Measurements from ENCODE around the gene UBA52.
"Not testable (repeated sequence)": the region's sequence is repeated elsewhere in the genome, so short reads cannot be mapped to it uniquely, and the experiment has no call there.

UBA52 gene

DNA sequence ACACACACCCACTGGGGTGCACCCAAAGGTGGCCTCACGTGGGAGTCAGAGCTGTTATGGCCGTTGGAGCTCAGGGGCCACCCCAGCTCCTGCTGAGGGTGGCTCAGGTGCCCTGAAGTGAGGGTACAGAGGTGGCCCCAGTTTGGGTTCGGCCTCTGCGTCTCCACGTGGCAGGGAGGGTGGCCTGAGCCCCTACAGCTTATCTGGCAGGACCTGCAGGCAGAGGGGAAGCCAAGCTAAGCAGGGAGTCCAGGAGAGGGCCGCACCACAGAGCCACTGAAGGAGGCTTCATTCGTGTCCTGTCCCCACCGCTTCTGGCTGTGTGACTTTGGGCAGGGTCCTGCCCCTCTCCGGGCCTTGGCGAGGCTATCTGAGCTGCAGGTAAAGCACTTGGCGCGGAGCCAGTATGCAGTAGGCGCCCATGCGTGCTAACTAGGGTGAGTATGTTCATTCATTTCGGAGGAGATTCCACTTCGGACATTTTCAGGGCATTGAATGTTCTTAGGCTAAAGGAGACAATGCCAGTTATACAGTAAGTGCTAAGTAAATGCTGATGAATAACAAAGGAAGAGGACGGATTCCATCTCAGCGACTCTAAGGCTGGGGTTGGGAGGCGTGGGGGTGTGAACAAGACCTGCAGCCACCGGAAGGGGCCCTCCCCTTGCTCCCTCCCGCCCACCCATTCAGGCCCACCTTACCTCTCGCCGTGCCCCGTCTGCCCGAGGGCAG, 21.9 kb downstream of the UBA52 start:
- DNase-seq: no peak

DNA sequence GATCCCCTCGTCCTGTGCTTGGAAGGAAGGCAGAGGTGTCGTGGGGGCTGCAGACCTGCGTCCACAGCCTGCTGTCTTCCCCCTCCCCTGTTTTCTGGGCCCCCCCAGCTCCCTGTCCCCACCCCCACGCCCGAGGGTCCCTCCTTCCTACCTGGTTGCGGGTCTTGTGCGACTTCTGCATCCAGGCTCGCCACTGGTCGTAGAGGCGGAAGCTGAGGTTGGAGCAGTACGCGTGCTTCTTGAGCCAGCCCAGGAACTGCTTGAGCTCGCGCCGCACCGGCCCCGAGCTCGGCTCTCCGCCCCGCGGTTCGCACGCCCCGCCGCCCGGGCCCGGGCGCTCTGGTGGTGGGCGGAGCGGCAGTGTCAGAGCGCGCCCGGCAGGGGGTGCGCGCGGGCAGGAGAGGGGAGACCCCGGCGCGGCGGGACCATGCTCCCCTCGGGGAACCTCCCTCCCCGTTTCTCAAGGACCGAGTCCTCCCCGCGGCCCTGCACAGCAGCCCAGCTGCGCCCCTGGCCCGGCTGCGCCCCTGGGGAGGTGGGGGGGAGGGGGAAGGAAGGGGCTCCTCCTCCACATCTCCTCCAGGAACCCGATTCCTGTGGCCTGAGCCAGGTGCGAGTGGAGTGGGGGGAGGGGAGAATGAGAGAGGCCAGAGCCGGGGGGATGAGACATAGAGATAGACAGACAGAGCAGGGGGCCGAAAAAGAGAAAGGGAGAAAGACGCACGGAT, 22.6 kb downstream of the UBA52 start:
- DNase-seq: peak; percentile 56 to 75 (median 68)

DNA sequence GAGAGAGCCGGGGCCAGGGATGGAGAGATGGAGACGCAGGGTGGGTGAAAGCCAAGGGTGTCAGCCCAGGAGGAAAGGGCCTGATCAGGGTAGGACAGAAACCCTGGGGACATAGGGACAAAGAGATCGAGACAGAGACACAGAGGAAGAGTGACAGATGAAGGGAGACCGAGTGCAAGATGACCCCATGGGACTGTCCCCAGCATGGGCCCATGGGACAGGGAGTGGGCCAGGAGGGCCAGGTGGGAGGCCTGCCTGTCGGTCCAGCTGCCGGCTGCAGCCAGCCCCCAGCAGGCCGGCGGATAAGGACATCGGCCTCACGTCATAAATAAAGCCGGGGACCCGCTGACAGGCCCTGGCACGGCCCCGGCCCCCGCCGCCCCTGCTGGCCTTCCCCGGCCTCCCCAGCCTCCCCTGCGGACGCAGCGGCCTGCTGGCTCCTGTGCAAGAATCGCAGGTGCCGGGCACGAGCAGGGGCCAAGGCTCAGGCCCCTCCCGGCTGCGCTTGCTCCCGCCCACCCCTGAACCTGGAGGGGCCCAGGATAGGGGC, 23.2 kb downstream of the UBA52 start:
- DNase-seq: no peak

DNA sequence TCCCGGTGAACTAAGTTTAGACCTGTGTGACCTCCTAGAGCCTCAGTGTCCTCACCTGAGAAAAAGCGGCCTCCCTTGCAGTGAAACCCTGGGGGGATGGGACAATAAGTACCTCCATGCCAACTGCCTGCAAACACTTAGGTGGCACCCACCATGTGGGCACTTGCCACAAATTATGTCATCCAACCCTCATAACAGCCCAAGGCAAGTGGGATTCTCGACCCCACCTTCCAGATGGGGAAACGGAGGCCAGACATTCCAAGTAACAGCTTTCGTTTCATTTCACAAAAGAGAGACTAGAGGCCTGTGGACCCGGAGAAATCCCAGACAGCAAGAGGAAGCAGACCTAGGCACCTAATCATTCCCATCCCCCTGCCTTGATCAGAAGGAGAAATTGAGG, 23.8 kb downstream of the UBA52 start:
- no peak for DNase-seq

GRCh38 chr19:18596752-18597157, 25.1 kb downstream of the UBA52 start:
- DNase-seq: no peak

DNA sequence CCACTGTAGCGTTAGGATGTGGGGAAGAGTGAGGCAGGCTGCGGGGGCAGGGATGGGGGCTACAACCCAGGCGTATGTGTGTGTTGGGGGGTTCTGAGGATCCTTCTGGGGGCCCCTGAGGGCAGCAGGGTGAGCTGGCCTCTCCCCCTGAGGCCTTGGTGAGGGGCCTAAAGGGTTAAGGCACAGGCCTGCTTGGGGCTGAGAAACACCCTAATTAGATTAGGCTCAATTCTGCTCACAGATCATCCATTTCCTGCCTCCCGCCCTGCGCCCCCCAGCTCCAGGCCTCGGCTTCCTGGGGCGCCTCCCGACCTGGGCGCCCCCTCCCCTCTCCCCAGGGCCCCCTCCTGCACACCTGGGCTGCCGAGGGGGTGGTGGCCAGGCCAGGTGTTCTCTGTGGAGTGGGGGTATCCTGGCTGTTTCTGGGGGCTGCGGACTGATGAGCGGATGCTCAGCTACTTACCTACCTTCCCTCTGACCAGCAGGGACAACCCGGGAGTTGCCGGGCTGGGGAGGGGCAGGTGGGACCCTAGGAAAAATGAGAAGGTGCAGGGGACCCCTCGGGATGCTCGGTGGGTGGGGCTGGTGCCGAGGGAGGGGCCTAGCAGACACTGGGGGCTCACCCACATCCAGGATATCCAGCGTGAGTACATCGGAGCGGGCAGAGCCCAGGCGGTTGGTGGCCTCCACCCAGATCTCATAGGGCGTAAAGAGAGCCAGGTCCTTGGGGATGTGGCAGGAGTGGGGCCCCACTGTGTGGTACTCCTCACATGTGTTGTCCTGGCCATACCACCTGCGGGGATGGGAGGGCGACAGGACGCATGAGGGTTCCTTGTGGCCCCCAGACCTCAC, 26.4 kb downstream of the UBA52 start:
- no peak for DNase-seq

GRCh38 chr19:18599485-18599884, 27.8 kb downstream of the UBA52 start:
- DNase-seq: no peak

- DNase-seq: not testable (repeated sequence)
These were observed 29.2 kb downstream of the UBA52 start for GRCh38 chr19:18600692-18601397.

GRCh38 chr19:18601875-18602274, 30.2 kb downstream of the UBA52 start:
- no peak for DNase-seq

GRCh38 chr19:18603255-18603957, 31.7 kb downstream of the UBA52 start:
- DNase-seq: no peak

GRCh38 chr19:18603958-18604819, 32.5 kb downstream of the UBA52 start:
- no peak for DNase-seq

- DNase-seq: no peak
These were observed 33.1 kb downstream of the UBA52 start for GRCh38 chr19:18604820-18605159.

DNA sequence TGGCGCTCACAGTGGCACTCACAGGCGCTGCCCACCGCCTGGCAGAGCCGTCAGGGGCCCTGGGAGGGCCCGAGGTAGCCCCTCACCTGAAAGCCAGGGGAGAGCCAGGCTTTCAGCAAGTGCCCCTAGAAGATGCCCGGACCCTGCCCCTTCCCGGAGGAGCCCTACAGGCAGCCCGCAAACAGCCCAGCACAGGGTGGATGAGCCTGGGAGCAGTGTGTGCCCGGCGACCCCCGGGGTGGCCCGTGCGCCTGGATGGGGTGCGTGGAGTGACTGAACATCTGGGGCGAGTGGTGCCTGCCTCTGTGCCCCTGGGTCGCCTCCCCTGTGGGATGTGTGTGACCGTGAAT, 33.5 kb downstream of the UBA52 start:
- no peak for DNase-seq

DNA sequence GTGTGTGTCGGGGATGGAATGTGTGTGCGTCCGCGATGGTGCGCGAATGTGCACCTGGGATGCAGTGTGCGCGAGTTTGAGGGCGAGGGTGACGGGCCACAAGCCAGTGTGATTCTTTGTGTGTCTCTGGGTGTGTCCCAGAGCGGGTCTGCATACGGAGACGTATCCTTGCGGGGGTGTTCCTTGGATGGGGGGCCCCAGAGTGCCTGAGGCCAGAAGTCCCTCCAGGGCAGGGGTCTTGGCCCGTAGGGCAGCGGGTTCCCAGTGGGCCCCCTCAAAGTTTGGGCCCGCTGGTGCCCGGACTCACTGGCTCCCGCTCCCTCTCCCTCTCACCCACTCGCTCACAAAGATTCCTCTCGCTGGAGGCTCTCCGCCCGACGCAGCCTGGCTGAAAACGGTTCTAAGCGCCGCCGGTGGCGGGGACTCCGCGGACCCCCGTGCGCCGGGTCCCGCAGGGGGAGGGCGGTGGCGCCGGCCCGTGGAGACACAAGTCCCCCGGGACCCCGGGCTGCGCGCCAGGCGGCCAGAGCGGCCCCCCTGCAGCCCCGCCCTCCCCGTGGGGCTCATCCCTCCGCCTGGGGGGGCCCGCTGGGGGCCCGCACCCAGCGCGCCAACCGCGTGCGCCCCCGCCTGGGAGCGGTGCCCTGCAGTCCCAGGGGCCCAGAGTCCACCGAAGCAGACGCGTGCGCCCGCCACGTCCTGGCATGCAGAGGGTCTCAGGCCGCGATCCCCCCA, 34.1 kb downstream of the UBA52 start:
- no peak for DNase-seq

DNA sequence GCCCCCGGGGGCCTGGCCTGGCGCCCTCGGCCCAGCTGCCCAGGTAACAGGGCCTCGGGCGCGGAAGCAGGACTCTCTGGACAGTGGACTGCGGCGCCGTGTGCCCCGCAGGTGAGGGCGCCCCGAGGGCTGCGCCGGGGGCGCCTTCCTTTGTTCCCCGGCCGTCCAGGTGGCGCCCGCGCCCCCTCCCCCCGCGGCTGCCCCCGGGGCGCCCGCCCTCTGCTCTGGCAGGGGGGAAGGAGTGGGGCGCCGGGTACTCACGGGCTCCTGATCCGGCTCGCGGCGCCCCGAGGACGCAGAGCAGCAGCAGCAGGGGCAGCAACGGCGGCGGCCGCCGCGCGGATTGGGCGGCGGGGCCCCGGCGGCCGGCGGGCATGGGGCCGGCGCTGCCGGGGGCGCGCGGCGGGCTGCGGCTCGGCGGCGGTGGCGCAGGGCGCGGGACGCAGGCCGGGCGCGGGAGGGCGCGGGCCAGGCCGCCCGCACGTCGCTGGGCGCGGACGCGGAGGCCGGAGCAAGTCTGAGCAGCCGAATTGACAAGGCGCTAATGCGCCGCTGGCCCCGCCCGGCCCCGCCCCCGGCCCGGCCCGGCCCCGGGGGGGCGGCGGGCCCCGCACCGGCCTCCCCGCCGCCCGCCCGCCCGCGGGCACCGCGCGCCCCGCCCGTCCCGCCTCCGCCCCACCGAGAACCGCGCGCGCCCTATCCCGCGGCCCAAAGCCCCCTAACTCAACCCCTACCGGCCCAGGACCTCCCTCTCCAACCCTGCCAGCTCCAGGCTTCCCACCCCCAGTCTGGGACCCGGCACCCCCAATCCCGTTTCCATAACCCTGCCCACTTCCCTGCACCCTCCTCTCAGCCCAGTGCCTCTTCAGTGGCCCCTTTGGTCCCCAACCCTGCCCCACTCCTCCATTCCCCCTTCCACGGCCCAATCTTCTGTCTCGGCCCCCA, 34.9 kb downstream of the UBA52 start, which contains the start of gene CRLF1:
CRLF1 (minus strand) TSS at position 519 of the 945 bp plus-strand sequence; CDS start at position 376, 143 bp downstream.
- no peak for DNase-seq

DNA sequence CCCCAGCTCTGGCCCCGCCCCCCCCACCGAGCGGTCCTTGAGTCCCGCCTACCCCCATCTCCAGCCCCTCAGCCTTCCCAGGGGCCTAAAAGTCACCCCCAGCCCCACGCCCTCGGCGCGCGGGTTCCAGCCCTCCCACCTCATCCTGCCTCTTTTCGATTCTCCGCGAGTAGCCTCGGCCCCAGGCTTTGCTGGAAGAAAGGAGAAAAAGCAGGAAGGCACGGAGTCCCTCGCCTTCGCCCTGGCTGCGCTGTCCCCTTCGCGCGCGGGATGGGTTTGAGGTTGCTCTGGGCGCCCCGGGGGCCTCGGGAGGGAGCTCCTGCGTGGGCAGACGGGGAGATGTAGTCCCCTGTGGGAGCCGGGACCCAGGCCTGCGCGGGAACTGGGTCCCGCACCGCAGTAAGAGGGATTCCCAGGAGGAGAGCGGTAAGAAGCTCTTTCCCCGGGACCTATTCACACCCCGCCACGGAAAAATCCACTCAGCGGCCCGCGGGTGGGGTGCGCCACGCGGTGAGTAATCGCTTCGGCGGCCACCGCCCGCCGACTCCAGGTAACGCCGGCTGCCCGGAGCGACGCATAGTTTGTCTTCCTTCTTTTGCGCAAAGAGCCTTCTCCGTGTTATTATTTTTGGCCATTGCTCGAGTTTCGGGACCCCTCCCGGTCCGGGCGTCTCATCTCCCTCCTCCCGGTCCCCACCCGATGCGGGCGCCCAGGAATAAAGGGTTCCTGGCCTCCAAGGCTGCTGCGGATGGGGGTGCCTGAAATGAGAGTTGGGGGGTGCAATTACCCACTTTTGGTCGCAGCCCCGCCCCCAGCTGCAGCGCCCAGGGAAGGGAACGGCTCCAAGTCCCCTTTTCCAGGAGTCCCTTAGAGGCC, 35.8 kb downstream of the UBA52 start:
- no peak for DNase-seq

DNA sequence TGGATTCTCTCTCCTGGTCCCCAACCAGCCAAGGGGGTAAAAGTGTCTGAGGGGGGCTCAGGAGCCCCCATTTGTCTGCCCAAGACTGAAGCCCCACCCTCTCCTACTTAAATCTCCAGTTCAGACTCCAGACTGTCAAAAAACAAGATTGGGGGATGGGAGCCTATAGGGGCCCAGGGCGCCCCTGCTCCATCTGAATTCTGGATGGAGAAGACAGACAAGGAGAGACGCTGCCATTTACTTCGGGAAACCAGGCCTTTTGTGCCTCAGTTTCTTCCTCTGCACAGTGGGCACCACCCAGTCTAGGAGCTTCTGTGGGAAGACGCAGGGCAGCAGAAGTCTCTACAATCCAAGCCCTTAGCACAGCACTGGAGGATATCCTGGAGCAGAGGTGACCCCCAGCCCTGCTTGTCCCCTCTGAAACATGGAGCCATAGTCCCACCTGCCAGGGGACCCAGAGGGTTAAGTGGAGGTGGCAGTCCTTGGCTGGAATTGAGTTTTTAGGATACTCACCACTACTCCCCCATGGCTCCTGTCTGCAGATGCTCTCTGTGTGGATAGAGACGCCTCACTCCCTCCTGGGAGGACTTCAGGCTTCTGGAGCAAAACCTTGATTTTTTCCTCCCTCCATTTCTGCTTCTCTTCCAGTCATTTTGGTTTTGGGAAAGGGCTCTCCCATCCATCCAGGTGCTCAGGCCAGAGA, 36.6 kb downstream of the UBA52 start:
- DNase-seq: no peak
